GM12875 (cell line): Measurements from ENCODE around the gene NEK10.

ENCODE experiments used
- H3K4me3 ChIP-seq: one replicate; pipeline ENCODE4 v1.5.1; 2011; ENCODE audit warnings: low read depth, low read length, control low read depth
- CTCF ChIP-seq: IDR thresholded peaks from 2 replicates; pipeline ENCODE4 v1.5.1; 2011; ENCODE audit warnings: low read depth, mild to moderate bottlenecking, control low read depth, inconsistent platforms, low read length, moderate library complexity, borderline replicate concordance; ENCODE audit not compliant: insufficient read depth

Gene NEK10

GRCh38 chr3:27200721-27201489, 168.3 kb downstream of the NEK10 start:
- TF ChIP-seq CTCF = no peak

GRCh38 chr3:27194861-27195483, 174.2 kb downstream of the NEK10 start:
- no peak for TF ChIP-seq CTCF
- H3K4me3 ChIP-seq = no peak overlapping the region

More at GRCh38 chr3:27200721-27201489, 168.3 kb downstream of the NEK10 start:
- H3K4me3 ChIP-seq = no peak overlapping the region

- no peak for TF ChIP-seq CTCF
- H3K4me3 ChIP-seq = no peak overlapping the region
Measured at GRCh38 chr3:27193056-27193455, 176.1 kb downstream of the NEK10 start.

GRCh38 chr3:27186013-27186412, 183.2 kb downstream of the NEK10 start:
- H3K4me3 ChIP-seq = no peak overlapping the region
- TF ChIP-seq CTCF = no peak

- TF ChIP-seq CTCF = no peak
- H3K4me3 ChIP-seq = no peak overlapping the region
Measured at GRCh38 chr3:27185231-27185989, 183.8 kb downstream of the NEK10 start.

- no peak for TF ChIP-seq CTCF
- H3K4me3 ChIP-seq = no peak overlapping the region
Measured at GRCh38 chr3:27184261-27184660, 184.9 kb downstream of the NEK10 start.

- no peak for TF ChIP-seq CTCF
- no peak overlapping the region for H3K4me3 ChIP-seq
Measured at GRCh38 chr3:27176256-27176655, 192.9 kb downstream of the NEK10 start.
